ENCODE results near the gene PDRG1.

Gene PDRG1

DNA sequence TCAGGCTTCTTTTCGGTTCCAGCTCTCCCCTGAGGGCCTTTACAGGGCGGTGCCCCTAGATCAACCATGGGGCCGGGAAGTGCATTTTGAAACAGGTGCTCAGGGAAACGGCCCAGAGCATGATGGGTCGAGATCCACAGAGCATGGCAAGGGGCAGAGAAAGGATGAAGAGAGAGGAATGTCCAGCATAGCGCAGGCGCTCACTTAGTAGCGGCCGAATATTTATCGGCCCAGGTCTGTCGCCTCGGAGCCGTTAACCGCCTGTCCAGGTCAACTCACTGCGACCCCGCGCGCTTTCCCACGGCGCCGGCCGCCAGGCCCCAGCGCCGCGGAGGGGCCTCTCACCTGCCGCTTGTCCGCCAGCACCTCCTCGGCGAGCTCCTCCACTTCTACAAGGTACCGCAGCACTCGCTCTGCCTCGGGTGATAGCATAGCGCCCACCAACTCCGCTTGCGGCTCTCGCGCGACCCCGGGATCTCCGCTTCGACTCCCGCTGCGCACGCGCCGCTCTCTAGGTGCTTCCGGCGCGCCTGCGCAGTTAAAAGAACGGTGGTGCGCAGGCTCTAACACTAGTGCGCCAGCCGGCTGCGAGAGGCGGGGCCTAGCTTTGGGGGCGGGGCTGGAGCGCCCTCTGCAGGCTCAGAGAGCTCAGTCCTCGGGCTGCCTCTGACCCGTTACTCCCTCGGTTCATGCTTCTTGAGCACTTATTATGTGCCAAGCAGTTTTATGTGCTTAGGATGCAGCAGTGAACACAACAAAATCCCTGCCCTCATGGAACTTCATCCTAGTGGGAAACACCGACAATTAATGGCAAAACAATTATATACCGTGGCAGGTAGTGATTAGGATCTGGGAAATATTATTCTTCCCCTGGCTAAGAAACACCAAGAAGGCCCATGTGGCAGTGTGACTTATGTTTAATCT lies at the start of gene PDRG1:
Gene PDRG1 (minus strand): TSS at position 517 of the 924 bp plus-strand sequence. CDS start 85 bp downstream, at position 432.
- peak; percentile 96 for DNase-seq (ENCODE audit: low spot score)

GRCh38 chr20:31998246-31998645 lies 46.4 kb upstream of the PDRG1 start:
- no peak for DNase-seq (ENCODE audit: low spot score)

DNA sequence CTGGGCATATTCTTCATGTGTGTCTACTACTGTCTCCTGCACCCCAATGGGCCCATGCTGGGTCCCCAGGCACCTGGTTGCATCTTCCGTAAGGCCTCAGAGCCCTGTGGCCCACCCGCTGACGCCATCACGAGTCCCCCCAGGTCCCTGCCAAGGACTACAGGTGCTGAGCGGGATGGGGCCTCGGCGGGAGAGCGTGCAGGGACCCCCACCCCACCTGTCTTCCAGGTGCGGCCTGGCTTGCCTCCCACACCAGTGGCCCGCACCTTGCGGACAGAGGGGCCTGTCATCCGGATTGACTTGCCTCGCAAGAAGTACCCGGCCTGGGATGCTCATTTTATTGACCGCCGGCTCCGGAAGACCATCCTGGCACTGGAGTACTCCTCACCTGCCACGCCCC lies 45.1 kb upstream of the PDRG1 start:
- no peak for DNase-seq (ENCODE audit: low spot score)

GRCh38 chr20:31992086-31992485 lies 40.2 kb upstream of the PDRG1 start:
- DNase-seq (ENCODE audit: low spot score) = no peak

DNA sequence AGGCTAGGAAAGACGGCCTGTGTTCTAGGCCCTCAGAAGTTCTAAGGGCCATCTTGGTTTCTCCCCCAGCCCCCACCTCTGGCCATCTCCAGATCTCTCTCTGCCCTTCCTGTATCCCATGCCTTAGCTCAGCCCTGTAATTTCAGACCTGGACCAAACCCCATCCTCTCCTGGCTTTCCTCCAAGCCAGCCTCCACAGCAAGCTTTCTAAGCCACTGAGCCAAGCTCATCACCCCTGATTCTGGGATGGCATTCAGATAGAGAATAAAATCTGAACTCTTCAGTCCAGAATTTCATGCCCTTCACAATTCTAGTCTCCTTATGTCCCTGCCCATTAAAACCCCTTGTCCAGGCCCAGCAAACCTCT lies 39.5 kb upstream of the PDRG1 start:
- DNase-seq (ENCODE audit: low spot score) = no peak

GRCh38 chr20:31990641-31991338 lies 38.9 kb upstream of the PDRG1 start:
- no peak for DNase-seq (ENCODE audit: low spot score)

- DNase-seq (ENCODE audit: low spot score) = no peak
Observed at GRCh38 chr20:31989030-31989645, 37.3 kb upstream of the PDRG1 start.

GRCh38 chr20:31988430-31989015 lies 36.7 kb upstream of the PDRG1 start:
- DNase-seq (ENCODE audit: low spot score) = no peak

GRCh38 chr20:31987744-31988143 lies 35.9 kb upstream of the PDRG1 start:
- DNase-seq (ENCODE audit: low spot score) = no peak

GRCh38 chr20:31984981-31985471 lies 33.2 kb upstream of the PDRG1 start:
- DNase-seq (ENCODE audit: low spot score) = no peak

- DNase-seq (ENCODE audit: low spot score) = no peak
Observed at GRCh38 chr20:31981784-31982183, 29.9 kb upstream of the PDRG1 start.

GRCh38 chr20:31979713-31980426 lies 28.0 kb upstream of the PDRG1 start:
- no peak for DNase-seq (ENCODE audit: low spot score)

DNA sequence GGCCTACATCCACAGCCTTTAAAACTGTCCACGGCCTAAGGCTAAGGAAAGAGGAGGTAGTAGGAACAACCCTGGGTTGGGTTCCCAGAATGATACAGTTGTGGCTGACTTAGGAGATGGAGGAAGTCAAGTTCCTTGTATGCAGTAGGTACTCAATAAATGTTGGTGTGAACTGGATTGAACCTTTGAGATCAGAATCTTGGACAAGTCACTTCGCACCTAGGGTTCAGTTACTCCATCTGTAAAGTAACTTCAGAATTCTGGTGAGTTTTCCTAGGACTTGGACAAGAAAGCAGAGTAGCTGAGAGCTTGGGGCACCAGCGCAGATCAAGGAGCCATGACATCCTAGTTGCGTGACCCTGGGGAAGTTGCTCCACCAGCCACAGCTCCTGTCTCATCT lies 25.2 kb upstream of the PDRG1 start:
- DNase-seq (ENCODE audit: low spot score) = no peak

- DNase-seq (ENCODE audit: low spot score) = no peak
Observed at GRCh38 chr20:31975874-31976273, 24.0 kb upstream of the PDRG1 start.

DNA sequence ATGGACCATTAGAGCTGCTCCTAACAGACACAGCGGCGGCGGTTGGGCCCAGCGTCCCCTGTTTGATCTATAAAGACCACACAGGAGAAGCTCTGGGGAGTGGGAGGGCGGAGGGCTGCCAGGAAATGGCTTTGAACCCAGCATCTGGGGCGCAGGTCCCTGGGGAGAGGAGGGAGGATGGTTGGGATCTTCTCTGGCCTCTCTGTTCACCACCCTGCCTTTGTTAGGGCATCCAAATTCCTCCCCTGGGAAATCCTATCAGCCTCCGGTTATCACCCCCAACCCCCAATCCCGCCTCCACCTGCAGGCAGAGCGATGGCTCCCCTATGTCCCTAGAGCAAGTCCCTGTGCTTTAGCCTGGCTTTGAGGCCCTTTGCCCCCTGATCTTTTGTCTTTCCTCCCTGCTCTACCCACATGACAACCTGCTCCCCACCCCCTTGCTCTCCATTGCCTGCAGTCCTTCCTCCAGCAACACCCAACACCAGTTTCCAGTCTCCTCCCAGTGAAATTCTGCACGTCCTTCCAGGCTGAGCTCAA lies 23.2 kb upstream of the PDRG1 start:
- no peak for DNase-seq (ENCODE audit: low spot score)

DNA sequence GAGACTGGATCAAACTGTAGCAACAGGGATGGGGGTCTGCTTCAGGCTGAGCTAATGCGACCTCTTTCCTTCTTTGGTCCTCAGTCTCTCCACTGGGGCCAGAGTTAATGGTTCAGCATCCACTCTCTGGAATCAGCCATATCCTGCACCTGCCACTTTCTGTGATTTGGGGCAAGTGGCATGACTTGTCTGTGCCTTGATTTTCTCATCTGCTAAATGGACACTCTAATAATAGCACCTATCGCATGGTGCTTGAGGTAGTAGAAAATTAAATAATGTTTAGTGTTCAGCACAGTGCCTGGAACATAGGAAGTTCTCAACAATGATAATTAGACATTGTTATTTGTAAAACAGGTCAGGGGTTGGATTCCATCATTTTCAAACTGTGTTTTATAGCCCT lies 22.4 kb upstream of the PDRG1 start:
- DNase-seq (ENCODE audit: low spot score) = no peak

- no peak for DNase-seq (ENCODE audit: low spot score)
Observed at GRCh38 chr20:31972471-31973021, 20.7 kb upstream of the PDRG1 start.

GRCh38 chr20:31969991-31970390 lies 18.1 kb upstream of the PDRG1 start:
- DNase-seq (ENCODE audit: low spot score) = no peak

- DNase-seq (ENCODE audit: low spot score) = peak; percentile 76
Observed at GRCh38 chr20:31968291-31969126, 16.7 kb upstream of the PDRG1 start.

GRCh38 chr20:31967830-31968249 lies 16.0 kb upstream of the PDRG1 start, which contains the start of gene XKR7:
Gene XKR7 (plus strand): TSS chr20:31968151. CDS start chr20:31968176, 25 bp downstream.
- DNase-seq (ENCODE audit: low spot score) = no peak
